HG03342 (cell line): ENCODE data around the gene DNAI1.
"Not testable (repeated sequence)": the region's sequence is repeated elsewhere in the genome, so short reads cannot be mapped to it uniquely, and the experiment has no call there.

Source experiments
- ATAC-seq: cut with Tn5 transposase; IDR thresholded peaks from one replicate; pipeline ENCODE4 v1.9.1; 2021; ENCODE audit warnings: mild to moderate bottlenecking, moderate library complexity; ENCODE audit not compliant: unreplicated experiment

DNAI1 gene

GRCh38 chr9:34450644-34451043 lies 8.0 kb upstream of the DNAI1 start:
- ATAC-seq: no peak

GRCh38 chr9:34451135-34451534 lies 7.5 kb upstream of the DNAI1 start:
- no peak for ATAC-seq

GRCh38 chr9:34451545-34451944 lies 7.1 kb upstream of the DNAI1 start:
- peak; percentile 82 for ATAC-seq

GRCh38 chr9:34452568-34452967 lies 6.0 kb upstream of the DNAI1 start:
- no peak for ATAC-seq

- no peak for ATAC-seq
Observed at GRCh38 chr9:34454571-34455065, 4.0 kb upstream of the DNAI1 start.

- ATAC-seq: no peak
Observed at GRCh38 chr9:34456151-34456550, 2.5 kb upstream of the DNAI1 start.

- ATAC-seq: no peak
Observed at GRCh38 chr9:34456746-34457145, 1.9 kb upstream of the DNAI1 start.

GRCh38 chr9:34457266-34458012 lies 1.2 kb upstream of the DNAI1 start:
- ATAC-seq: no peak

GRCh38 chr9:34458959-34459340 lies 345 bp downstream of the DNAI1 start:
- no peak for ATAC-seq

- no peak for ATAC-seq
Observed at GRCh38 chr9:34459356-34459755, 751 bp downstream of the DNAI1 start.

- no peak for ATAC-seq
Observed at GRCh38 chr9:34459941-34460340, 1.3 kb downstream of the DNAI1 start.

- no peak for ATAC-seq
Observed at GRCh38 chr9:34463098-34463900, 4.7 kb downstream of the DNAI1 start.

- no peak for ATAC-seq
Observed at GRCh38 chr9:34463901-34464232, 5.3 kb downstream of the DNAI1 start.

- no peak for ATAC-seq
Observed at GRCh38 chr9:34464571-34464970, 6.0 kb downstream of the DNAI1 start.

- no peak for ATAC-seq
Observed at GRCh38 chr9:34465468-34465867, 6.9 kb downstream of the DNAI1 start.

- no peak for ATAC-seq
Observed at GRCh38 chr9:34475097-34475496, 16.5 kb downstream of the DNAI1 start.

GRCh38 chr9:34477541-34477940 lies 18.9 kb downstream of the DNAI1 start:
- no peak for ATAC-seq

- ATAC-seq: no peak
Observed at GRCh38 chr9:34479431-34479866, 20.8 kb downstream of the DNAI1 start.

- not testable (repeated sequence) for ATAC-seq
Observed at GRCh38 chr9:34481620-34482019, 23.0 kb downstream of the DNAI1 start.

- not testable (repeated sequence) for ATAC-seq
Observed at GRCh38 chr9:34482746-34483145, 24.1 kb downstream of the DNAI1 start.

GRCh38 chr9:34484678-34485077 lies 26.1 kb downstream of the DNAI1 start:
- ATAC-seq: no peak

GRCh38 chr9:34485822-34486221 lies 27.2 kb downstream of the DNAI1 start:
- ATAC-seq: no peak
